IPS-18a (cell line): Measurements from ENCODE around the gene SPG7.

Experiments
- H3K27ac ChIP-seq: one replicate; pipeline ENCODE4 v1.5.1; 2013; ENCODE audit warnings: low read length
- H3K27me3 ChIP-seq: one replicate; pipeline ENCODE4 v1.6.1; 2013; ENCODE audit warnings: mild to moderate bottlenecking, low read length; ENCODE audit not compliant: control insufficient read depth, insufficient read depth
- H3K36me3 ChIP-seq: one replicate; pipeline ENCODE4 v1.6.1; 2013; ENCODE audit warnings: low read depth, low read length; ENCODE audit not compliant: control insufficient read depth
- H3K4me1 ChIP-seq: one replicate; pipeline ENCODE4 v1.6.1; 2013; ENCODE audit warnings: low read depth, low read length; ENCODE audit not compliant: control insufficient read depth
- H3K4me3 ChIP-seq: one replicate; pipeline ENCODE4 v1.5.1; 2013; ENCODE audit warnings: low read length
- H3K9ac ChIP-seq: one replicate; pipeline ENCODE4 v1.6.1; 2013; ENCODE audit warnings: mild to moderate bottlenecking, low read length, moderate library complexity
- H3K9me3 ChIP-seq: one replicate; pipeline ENCODE4 v1.6.1; 2013; ENCODE audit warnings: low read depth, low read length; ENCODE audit not compliant: control insufficient read depth

SPG7 gene

GRCh38 chr16:89550421-89551007 lies 42.3 kb downstream of the SPG7 start:
- no peak overlapping the region for H3K27ac ChIP-seq
- H3K36me3 ChIP-seq: peaks cover 64% of the 10 kb centered on the region
- H3K9ac ChIP-seq: no peak overlapping the region
- H3K4me1 ChIP-seq: no peaks in the 10 kb centered on the region
- no peaks in the 10 kb centered on the region for H3K9me3 ChIP-seq
- H3K4me3 ChIP-seq: no peak overlapping the region
- H3K27me3 ChIP-seq: no peaks in the 10 kb centered on the region

- Histone ChIP-seq H3K36me3 (peaks cover 63% of the 10 kb centered on the region), H3K27me3 (no peaks in the 10 kb centered on the region), H3K9me3 (no peaks in the 10 kb centered on the region), H3K27ac (no peak overlapping the region), H3K9ac (no peak overlapping the region), H3K4me1 (no peaks in the 10 kb centered on the region), H3K4me3 (no peak overlapping the region)
These were observed 44.1 kb downstream of the SPG7 start for GRCh38 chr16:89552329-89552728.

- Histone ChIP-seq H3K36me3 (peaks cover 61% of the 10 kb centered on the region), H3K4me3 (no peak overlapping the region), H3K27ac (no peak overlapping the region), H3K9me3 (no peaks in the 10 kb centered on the region), H3K27me3 (no peaks in the 10 kb centered on the region), H3K9ac (no peak overlapping the region), H3K4me1 (no peaks in the 10 kb centered on the region)
These were observed 44.7 kb downstream of the SPG7 start for GRCh38 chr16:89552913-89553312.

GRCh38 chr16:89553733-89554132 lies 45.5 kb downstream of the SPG7 start:
- Histone ChIP-seq H3K4me1 (no peaks in the 10 kb centered on the region), H3K9ac (no peak overlapping the region), H3K9me3 (no peaks in the 10 kb centered on the region), H3K27me3 (no peaks in the 10 kb centered on the region), H3K36me3 (peaks cover 53% of the 10 kb centered on the region), H3K4me3 (no peak overlapping the region), H3K27ac (no peak overlapping the region)

- H3K4me1 ChIP-seq: no peaks in the 10 kb centered on the region
- no peaks in the 10 kb centered on the region for H3K9me3 ChIP-seq
- no peak overlapping the region for H3K4me3 ChIP-seq
- H3K27ac ChIP-seq: no peak overlapping the region
- H3K27me3 ChIP-seq: no peaks in the 10 kb centered on the region
- peaks cover 47% of the 10 kb centered on the region for H3K36me3 ChIP-seq
- no peak overlapping the region for H3K9ac ChIP-seq
These were observed 46.1 kb downstream of the SPG7 start for GRCh38 chr16:89554343-89554742.

GRCh38 chr16:89555265-89555664 lies 47.1 kb downstream of the SPG7 start:
- Histone ChIP-seq H3K27me3 (no peaks in the 10 kb centered on the region), H3K9me3 (no peaks in the 10 kb centered on the region), H3K4me3 (no peak overlapping the region), H3K4me1 (no peaks in the 10 kb centered on the region), H3K27ac (no peak overlapping the region), H3K36me3 (peaks cover 41% of the 10 kb centered on the region), H3K9ac (no peak overlapping the region)

- Histone ChIP-seq H3K4me3 (no peak overlapping the region), H3K4me1 (no peaks in the 10 kb centered on the region), H3K9ac (no peak overlapping the region), H3K36me3 (peaks cover 41% of the 10 kb centered on the region), H3K9me3 (no peaks in the 10 kb centered on the region), H3K27ac (no peak overlapping the region), H3K27me3 (no peaks in the 10 kb centered on the region)
These were observed 47.6 kb downstream of the SPG7 start for GRCh38 chr16:89555780-89556179.

GRCh38 chr16:89556750-89557689 lies 48.8 kb downstream of the SPG7 start:
- no peak overlapping the region for H3K27ac ChIP-seq
- H3K9ac ChIP-seq: no peak overlapping the region

GRCh38 chr16:89557690-89558490 lies 49.7 kb downstream of the SPG7 start:
- peaks cover 47% of the 10 kb centered on the region for H3K36me3 ChIP-seq
- no peaks in the 10 kb centered on the region for H3K9me3 ChIP-seq
- no peak overlapping the region for H3K27ac ChIP-seq
- H3K27me3 ChIP-seq: no peaks in the 10 kb centered on the region
- H3K9ac ChIP-seq: no peak overlapping the region
- no peak overlapping the region for H3K4me3 ChIP-seq
- H3K4me1 ChIP-seq: peaks cover 7% of the 10 kb centered on the region

More at GRCh38 chr16:89556750-89557689, 48.8 kb downstream of the SPG7 start:
- Histone ChIP-seq H3K4me3 (no peak overlapping the region), H3K9me3 (no peaks in the 10 kb centered on the region), H3K36me3 (peaks cover 46% of the 10 kb centered on the region), H3K27me3 (no peaks in the 10 kb centered on the region), H3K4me1 (peaks cover 2% of the 10 kb centered on the region)

GRCh38 chr16:89560378-89561141 lies 52.4 kb downstream of the SPG7 start, which contains the start of gene RPL13:
TSS of gene RPL13 (plus strand) at chr16:89560682. CDS start at chr16:89560960, 278 bp downstream.
- peak within 1 kb of the TSS; percentile 79 for H3K4me3 ChIP-seq
- H3K27me3 ChIP-seq: no peaks in the 10 kb centered on the region
- H3K27ac ChIP-seq: peak within 1 kb of the TSS; percentile 76
- peak within 1 kb of the TSS; percentile 93 for H3K9ac ChIP-seq
- no peaks in the 10 kb centered on the region for H3K9me3 ChIP-seq
- H3K4me1 ChIP-seq: peaks cover 17% of the 10 kb centered on the region
- H3K36me3 ChIP-seq: peaks cover 41% of the 10 kb centered on the region
